NCI-H1694 (cell line): ENCODE results near the gene TXNIP.

Experiments
- DNase-seq: peaks from one replicate; lab custom pipeline; 2025; lab: John Stamatoyannopoulos, UW

Gene TXNIP

GRCh38 chr1:145963265-145964019, 32.9 kb downstream of the TXNIP start:
- DNase-seq: no peak

- DNase-seq: no peak
These were observed 33.9 kb downstream of the TXNIP start for GRCh38 chr1:145962157-145963102.

GRCh38 chr1:145961425-145962156, 34.8 kb downstream of the TXNIP start:
- DNase-seq: no peak

- DNase-seq: no peak
These were observed 35.3 kb downstream of the TXNIP start for GRCh38 chr1:145961109-145961424.

- no peak for DNase-seq
These were observed 35.8 kb downstream of the TXNIP start for GRCh38 chr1:145960468-145961108.

GRCh38 chr1:145959957-145960467, 36.4 kb downstream of the TXNIP start:
- DNase-seq: no peak

- no peak for DNase-seq
These were observed 37.0 kb downstream of the TXNIP start for GRCh38 chr1:145959333-145959732.

GRCh38 chr1:145958734-145959133, 37.6 kb downstream of the TXNIP start:
- no peak for DNase-seq

GRCh38 chr1:145957443-145958319, 38.7 kb downstream of the TXNIP start, which contains the start of gene LIX1L:
Gene LIX1L (minus strand): TSS chr1:145958017. CDS start chr1:145957927, 90 bp downstream.
- peak; percentile 97 for DNase-seq

GRCh38 chr1:145956781-145957442, 39.5 kb downstream of the TXNIP start:
- no peak for DNase-seq

GRCh38 chr1:145956361-145956760, 40.0 kb downstream of the TXNIP start:
- no peak for DNase-seq

GRCh38 chr1:145955436-145955835, 40.9 kb downstream of the TXNIP start:
- no peak for DNase-seq

GRCh38 chr1:145953861-145954260, 42.5 kb downstream of the TXNIP start:
- DNase-seq: no peak

- no peak for DNase-seq
These were observed 43.5 kb downstream of the TXNIP start for GRCh38 chr1:145952903-145953302.

- no peak for DNase-seq
These were observed 44.9 kb downstream of the TXNIP start for GRCh38 chr1:145951526-145951925.

GRCh38 chr1:145949219-145949618, 47.2 kb downstream of the TXNIP start:
- DNase-seq: no peak

- no peak for DNase-seq
These were observed 48.8 kb downstream of the TXNIP start for GRCh38 chr1:145947551-145947950.

GRCh38 chr1:145946477-145946986, 49.8 kb downstream of the TXNIP start:
- no peak for DNase-seq

- no peak for DNase-seq
These were observed 51.8 kb downstream of the TXNIP start for GRCh38 chr1:145944532-145944931.

GRCh38 chr1:145942871-145943270, 53.5 kb downstream of the TXNIP start:
- no peak for DNase-seq
